GM19025 (cell line): Measurements from ENCODE around the gene ITIH5.
"Not testable (repeated sequence)": the region's sequence is repeated elsewhere in the genome, so short reads cannot be mapped to it uniquely, and the experiment has no call there.

Source experiments
- ATAC-seq: cut with Tn5 transposase; IDR thresholded peaks from one replicate; pipeline ENCODE4 v1.9.1; 2021; ENCODE audit warnings: mild to moderate bottlenecking, low read depth, moderate library complexity; ENCODE audit not compliant: unreplicated experiment

The ITIH5 gene

DNA sequence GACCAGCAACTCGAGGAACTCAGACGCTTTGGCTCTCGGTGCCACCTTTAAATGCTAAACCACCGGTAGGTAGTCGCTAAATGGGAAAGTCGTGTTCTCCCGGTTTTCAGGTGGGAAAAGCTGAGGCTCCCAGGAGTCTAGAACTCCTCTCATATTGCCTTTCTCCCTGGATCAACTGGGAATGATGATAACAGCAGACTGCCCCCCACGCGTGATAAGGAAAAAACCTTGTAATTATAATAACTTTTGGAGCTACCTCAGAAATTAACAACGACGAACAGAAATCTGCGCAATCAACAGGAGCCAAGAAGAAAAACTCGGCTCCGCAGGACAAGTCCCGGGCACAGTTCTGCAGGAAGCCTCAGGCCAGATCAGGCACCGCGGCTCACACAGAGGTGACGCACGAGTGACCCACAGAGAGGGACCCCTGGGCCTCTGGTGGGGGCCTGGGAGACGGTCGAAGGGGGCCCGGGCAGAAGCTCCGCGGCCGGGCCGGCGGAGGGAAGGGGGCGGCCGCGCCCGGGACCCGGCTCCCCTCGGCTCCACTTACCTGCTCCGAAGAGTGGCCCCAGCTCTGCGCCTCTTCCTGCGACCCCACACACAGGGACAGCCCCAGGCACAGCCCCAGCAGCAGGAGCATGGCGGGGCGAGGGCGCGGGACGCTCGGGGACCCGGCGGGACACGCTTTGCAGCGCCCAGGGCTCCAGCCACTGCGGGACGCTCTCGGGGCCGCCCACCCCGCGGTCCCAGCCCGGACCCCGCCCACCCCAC is at the start of gene ITIH5:
Gene ITIH5, minus strand, starts transcription at position 714 of the 771 bp plus-strand sequence. Its CDS starts 74 bp downstream, at position 640.
- ATAC-seq, result no peak

DNA sequence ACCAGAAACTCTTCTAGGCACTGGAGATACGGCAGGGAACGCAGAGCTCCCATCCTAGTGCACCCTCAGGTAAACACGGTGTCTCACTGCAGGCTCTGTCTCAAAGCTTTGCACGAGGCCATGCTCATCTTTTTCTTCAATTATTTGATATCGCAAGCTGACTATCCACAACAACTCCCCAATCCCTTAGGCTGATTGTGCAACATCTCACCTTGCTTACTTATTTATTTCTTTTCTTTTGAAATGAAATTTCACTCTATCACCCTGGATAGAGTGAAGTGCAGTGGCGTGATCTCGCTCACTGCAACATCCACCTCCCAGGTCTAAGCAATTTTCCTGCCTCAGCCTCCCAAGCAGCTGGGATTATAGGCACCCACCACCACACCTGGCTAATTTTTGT is 48.7 kb upstream of the ITIH5 start:
- no peak for ATAC-seq

DNA sequence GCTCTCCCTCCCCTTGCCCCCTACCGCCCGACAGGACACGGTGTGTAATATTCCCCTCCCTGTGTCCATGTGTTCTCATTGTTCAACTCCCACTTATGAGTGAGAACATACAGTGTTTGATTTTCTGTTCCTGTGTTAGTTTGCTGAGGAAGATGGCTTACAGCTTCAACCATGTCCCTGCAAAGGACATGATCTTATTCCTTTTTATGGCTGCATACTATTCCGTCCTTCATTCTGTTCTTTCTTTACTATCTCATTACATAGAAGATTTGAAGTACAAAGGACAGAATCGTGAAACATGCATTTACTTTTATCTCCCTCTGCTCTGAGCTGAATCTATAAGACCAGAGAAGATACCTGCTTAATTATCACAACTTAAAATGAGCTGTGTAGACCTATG is 44.3 kb upstream of the ITIH5 start:
- ATAC-seq, result not testable (repeated sequence)

DNA sequence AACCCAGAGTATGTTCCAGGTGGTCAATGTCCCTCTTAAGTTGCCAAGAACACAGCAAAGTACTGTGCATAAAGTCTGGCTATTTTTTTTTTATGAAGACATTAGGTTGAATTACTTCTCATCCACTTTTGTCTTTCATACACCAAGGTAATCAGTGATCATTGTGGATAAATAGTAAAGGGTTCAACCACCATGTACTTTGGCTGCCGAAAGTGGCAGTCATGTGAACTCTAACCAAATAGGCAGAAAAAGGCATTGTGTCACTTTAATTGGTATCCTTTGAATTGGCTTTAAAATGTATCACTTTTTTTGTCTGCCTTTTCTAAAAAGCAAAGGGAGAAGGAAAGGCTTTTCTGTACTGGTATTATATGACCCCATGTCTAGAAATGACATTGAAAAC is 43.7 kb upstream of the ITIH5 start:
- ATAC-seq, result no peak

DNA sequence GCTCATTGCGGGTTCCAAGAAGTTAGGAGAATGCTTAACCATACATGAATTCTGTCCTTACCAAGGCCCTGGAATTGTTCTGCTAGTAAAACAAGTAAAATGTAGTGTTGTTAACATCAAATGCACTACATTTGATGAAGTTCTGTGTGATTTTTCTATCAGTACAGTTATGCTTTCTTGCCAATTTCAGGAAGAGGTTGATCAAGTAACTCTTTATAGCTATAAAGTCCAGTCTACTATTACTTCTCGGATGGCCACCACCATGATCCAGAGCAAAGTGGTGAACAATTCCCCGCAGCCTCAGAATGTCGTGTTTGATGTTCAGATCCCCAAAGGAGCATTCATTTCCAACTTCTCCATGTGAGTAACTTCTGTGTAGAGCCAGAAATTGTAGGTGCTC is 42.1 kb upstream of the ITIH5 start:
- no peak for ATAC-seq

DNA sequence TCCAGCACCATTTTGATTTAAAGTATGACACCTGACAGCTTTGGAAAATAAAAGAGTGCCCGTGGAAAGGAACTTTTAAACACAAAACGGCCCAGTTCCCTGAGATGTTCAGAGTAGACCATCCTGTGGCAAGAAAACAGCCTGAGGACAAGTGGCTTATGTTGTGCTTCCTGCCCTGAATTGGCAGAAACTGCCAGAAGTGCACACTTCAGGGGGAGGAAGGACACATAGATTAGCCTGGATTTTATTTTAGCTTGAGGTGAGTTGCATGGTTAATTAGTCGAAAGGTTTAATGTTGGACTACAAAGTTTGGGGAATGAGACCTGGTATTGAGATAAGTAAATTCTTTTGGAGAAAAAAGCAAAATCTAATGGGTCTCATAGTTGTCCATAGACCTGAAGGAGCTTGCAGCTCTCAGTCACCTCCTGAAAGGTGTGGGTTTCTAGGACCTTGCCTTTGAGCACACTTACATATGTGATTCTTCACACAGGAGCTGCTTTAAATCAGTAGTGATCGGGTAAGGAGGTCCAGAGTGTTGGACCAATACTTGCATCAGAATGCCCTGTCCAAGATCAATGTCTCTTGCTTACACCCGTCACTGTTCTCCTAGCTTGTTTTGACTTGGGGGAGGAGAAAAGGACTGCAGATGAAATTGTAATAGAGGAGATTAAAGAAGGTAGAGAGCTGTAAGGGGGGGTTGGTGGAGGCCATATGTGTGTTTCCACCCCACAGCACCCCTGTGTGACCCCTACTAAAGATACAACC is 41.3 kb upstream of the ITIH5 start:
- no peak for ATAC-seq

DNA sequence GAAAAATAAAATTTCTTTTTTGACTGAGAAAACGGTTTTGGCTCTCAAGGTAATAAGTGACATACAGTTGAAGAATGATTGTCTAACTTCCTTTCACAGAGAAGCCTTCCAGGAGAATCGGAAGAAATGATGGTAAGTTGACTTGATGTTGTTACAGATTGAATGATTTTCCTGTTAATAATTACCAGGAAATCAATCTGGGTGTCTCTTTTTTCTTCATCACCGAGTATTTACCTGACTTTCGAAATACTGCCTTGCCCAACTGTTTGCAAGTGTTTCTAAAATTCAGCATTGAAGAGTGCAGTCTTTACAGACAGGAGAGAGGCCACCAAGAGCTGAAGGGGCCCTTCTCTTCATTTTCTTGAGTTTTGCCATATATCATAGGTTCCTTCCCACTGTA is 40.3 kb upstream of the ITIH5 start:
- ATAC-seq, result no peak

DNA sequence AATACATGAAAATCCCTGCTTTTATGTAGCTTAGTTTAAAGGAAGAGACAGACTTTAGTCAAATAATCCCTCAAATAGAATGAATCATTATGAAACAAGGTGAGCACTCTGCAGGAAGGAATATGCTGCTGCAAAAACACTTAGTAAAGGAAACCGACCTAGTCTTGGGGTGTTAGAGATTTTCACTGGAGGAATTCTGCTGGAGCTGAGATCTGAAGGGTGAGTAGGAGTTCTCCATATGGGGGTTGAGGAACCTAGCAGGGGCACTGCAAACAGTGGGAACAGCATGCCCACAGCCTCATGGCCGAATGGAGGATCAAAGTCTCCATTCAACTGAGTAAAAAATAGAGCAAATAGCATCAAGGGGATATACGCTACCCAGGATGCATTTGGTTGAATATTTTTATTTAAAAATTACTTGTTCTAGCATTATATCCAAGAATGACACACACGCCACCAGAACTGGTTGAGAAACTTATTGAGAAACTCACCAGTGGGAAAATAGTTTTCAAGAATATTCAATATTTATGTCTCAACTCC is 39.8 kb upstream of the ITIH5 start:
- ATAC-seq, result no peak

DNA sequence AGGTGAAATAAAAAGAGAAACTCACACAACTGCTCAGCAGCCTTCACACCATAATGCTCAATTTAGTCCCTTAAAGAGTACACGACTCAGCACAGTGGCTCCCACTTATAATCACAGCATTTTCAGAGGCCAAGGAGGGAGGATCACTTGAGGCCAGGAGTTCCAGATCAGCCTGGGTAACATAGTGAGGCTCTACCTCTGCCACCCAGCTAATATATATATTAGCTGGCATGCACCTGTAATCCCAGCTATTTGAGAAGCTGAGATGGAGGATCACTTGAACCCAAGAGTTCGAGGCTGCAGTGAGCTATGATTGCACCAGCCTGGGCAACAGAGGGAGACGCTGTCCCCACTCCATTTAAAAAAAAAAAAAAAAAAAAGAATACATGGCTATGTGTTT is 38.6 kb upstream of the ITIH5 start:
- no peak for ATAC-seq

DNA sequence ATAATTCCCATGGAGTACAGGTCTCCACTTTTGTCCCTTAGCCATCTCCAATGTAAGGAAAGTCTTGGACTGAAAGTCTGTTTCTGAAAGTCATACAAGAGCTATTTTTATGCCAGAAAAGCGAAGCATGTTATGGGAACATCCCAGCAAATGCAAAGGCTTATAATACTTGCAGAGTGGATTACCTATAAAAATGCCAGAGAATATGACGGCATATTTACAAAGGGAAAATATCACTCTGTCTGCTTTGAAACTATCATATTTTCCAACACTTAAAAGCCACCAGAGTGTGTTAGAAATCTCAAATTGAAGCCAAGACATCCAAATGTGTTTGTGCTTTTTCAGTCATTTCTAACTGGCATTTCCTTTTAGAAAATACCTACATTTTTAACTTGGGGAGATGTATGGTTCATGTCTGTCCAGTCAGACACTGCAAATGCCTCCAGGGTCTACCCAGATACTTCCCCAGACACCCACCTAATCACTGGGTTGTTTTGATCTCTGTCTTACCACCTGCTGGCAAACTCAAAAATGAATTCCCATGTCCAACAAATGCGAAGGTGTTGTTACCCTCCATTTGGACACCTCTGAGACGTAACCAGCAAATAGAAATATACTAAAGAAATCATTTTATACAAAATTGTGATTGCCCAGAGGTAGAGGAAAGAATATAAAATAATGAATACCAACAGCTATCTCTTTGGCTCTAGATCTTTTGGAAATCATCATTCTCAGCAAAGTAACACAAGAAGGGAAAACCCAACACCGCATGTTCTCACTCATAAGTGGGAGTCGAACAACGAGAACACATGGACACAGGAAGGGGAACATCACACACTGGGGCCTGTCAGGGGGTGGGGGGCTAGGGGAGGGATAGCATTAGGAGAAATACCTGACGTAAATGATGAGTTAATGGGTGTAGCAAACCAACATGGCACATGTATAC is 37.6 kb upstream of the ITIH5 start:
- ATAC-seq, result no peak

DNA sequence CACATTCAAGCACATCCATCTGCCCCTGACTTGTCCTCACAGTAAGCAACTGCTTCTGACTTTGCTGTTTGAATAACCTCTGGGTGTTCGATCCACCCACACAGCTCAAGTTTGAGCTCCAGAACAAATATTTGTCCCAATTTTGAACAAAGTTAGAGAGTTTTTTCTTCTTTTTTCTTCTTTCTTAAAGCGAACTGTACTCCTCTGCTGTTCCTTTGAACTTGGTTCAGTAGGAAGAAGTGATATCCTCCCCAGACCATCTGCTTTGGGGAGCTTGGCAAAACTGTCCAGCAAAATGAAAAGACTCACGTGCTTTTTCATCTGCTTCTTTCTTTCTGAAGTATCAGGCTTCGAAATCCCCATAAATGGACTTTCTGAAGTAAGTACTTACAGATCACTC is 36.4 kb upstream of the ITIH5 start, which contains the start of gene ITIH2:
Gene ITIH2, plus strand, starts transcription at position 177 of the 400 bp plus-strand sequence. Its CDS starts 119 bp downstream, at position 296.
- ATAC-seq, result no peak

DNA sequence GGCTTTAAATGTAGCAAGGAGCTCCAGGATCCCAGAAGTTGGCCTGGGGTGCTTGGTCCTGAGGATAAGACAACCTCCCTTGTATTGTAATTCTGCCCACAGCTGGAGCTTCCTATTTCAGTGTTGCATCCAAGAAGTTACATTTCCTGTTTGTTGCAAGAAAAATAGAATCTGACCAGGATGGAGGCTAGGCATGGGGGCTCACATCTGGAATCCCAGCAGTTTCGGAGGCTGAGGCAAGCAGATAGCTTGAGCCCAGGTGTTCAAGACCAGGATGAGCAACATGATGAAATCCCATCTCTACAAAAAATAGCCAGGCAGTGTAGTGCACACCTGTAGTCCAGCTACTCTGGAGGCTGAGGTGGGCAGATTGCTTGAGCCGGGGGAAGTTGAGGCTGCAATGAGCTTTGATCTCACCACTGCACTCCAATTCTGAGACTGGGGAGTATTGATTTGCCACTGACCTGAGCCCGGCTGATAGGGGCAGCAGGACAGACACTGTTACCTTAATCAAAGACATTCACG is 35.6 kb upstream of the ITIH5 start:
- ATAC-seq, result no peak

DNA sequence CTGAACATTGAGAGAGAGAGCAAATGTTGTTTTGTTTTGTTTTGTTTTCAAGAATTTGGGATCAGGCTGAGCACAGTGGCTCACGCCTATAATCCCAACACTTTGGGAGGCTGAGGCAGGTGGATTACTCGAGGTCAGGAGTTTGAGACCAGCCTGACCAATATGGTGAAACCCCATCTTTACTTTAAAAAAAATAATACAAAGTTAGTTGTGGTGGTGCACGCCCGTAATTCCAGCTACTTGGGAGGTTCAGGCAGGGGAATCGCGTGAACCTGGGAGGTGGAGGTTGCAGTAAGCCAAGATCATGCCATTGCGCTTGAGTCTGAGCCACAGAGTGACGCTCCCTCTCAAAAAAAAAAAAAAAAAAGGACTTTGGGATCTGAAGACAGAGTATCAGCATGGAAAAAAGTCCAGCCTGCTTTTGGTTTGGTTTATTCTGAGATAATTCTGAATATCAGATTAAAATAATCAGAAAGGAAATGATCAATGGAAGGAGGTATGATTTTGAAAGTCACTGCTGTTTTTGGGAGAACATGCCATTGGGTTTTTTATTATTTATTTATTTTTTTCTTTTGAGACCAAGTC is 34.5 kb upstream of the ITIH5 start:
- ATAC-seq, result no peak

DNA sequence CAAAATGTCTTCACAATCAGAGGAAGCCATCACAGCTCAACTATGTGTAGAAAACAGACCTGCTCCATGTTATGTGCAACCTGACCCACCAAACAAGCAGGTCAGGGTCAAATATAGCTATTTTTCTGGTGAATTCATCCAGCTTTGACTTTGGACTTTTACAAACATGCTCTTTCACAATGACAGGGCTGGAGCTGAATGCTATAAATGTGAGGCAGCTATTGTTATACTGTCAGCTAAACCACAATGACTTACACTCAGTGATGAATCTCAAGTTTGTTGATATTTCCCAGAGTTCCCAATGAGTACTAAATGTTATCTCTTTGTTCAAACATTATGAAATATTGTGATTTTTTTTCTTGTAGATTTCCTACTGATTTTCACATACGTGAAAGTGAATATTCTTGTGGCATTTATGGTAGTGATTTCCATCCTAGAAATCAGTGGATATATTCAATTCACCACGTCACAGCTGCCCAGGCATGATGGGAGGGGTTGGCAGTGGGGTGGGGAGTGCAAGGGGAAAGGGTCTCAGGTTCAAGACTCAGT is 33.9 kb upstream of the ITIH5 start:
- ATAC-seq, result no peak

DNA sequence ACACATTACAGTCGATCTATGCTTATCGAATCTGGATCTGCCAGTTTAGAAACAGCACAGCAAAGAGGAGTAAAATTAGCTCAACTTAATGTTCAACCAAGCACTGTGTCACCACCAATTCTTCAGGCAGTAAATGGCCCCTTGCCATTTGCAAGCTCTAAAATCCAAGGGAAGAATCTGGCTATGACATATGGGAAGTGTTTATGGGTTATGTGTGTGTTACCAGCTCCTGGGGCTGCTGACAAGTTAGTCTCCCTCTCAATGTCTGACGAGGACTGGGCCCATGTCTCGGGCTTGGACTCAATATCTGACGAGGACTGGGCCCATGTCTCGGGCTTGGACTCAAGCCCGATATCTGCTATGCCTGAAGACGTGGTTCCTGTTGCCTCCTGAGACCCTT is 30.7 kb upstream of the ITIH5 start:
- ATAC-seq, result no peak

DNA sequence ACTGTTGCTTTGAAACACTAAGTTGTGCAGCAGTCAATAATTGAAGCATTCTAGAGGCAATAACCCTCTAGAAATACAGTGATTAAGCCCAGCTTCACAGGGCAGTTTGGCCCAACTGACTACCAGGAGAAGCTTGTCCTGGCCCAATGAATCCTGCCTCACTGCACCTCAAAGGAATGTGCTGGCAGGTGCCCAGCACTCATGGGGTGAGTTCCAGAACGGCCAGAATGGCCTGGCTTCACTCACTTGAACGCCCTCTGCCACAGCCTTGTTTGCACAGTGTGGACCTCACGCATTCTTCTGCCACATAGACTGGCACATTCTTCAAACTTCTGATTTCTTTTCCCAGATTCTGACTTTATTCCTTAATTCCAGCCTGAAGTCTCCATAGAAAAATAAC is 29.8 kb upstream of the ITIH5 start:
- ATAC-seq, result no peak

DNA sequence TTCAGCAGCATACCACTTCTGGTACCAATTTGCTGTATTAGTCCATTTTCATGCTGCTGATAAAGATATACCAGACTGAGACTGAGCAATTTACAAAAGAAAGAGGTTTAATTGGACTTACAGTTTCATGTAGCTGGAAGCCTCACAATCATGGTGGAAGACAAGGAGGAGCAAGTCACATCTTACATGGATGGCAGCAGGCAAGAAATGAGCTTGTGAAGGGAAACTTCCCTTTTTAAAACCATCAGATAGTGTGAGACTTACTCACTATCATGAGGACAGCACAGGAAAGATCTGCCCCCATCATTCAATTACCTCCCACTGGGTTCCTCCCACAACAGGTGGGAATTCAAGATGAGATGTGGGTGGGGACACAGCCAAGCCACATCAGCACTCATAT is 26.4 kb upstream of the ITIH5 start:
- not testable (repeated sequence) for ATAC-seq

DNA sequence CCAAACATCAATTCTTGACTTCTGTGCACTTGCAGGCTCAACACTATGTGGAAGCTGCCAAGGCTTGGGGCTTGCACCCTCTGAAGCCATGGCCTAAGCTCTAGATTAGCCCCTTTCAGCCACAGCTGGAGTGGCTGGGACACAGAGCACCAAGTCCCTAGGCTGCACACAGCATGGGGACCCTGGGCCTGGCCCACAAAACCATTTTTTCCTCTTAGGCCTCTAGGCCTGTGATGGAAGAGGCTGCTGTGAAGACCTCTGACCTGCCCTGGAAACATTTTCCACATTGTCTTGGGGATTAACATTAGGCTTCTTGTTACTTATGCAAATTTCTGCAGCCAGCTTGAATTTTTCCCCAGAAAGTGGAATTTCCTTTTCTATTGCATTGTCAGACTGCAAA is 25.6 kb upstream of the ITIH5 start:
- ATAC-seq, result not testable (repeated sequence)

DNA sequence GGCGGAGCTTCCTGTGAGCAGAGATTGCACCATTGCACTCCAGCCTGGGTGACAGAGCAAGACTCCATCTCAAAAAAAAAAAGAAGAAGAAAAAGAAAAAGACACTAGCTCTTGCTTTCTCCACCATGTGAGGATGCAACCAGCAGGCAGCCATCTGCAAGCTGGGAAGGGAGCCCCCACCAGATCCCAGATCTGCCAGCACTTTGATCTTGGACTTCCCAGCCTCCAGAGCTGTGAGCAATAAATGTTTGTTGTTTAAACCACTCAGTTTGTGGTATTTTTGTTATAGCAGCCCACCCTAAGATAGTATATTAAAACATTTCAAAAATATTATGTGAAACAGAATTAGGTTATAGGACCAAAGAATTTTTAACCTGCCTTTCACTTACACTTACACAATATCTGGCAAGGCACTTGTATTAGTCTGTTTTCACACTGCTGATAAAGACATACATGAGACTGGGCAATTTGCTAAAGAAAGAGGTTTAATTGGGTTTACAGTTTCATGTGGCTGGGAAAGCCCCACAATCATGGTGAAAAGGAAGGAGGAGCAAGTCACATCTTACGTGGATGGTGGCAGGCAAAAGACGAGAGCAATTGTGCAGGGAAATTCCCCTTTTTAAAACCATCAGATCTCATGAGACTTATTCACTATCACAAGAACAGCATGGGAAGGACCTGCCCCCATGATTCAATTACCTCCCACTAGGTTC is 24.3 kb upstream of the ITIH5 start:
- not testable (repeated sequence) for ATAC-seq
